Measurements from ENCODE around the gene UVSSA. TPM values are rescaled to one million over a fixed set of nuclear protein-coding genes. Genes with fewer than 3 reads are reported as not detected.
"Not testable (repeated sequence)": the region's sequence is repeated elsewhere in the genome, so short reads cannot be mapped to it uniquely, and the experiment has no call there.

The UVSSA gene
- total RNA-seq, 1 donor from 2014 or later = 32.4 TPM

DNA sequence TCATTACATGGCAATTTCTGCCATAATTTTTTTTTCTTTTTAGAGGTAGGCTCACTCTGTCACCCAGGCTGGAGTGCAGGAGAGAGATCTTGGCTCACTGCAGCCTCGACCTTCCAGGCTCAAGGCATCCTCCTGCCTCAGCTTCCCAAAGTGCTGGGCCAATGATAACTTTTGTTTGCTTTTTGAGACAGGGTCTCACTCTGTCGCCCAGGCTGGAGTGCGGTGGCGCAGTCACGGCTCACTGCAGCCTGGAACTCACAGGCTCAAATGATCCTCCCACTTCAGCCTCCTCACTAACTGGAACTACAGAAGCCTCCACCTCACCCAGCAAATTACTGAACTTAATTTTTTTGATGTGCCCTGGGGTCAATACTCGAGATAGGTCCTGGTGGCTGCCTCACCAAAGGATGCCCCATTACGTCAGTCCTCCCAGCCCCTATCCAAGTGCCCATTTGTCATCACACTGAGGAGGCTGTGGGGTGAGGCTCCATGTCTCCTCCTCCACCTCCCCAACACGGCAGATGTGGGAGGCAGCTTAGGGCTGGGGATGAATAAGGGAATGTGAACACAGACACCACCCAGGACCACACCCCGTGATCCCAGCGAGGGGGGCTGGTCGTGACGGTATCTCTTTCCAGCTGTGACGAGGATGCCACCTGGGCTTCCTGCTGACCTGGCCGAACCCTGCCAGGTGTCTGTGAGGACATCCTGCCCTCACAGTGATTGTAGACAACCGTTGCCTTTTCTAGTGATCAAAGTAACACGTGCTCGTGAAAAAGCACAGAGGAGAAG is 71.7 kb downstream of the UVSSA start:
- H3K4me3 Mint-ChIP-seq = no peak overlapping the region

DNA sequence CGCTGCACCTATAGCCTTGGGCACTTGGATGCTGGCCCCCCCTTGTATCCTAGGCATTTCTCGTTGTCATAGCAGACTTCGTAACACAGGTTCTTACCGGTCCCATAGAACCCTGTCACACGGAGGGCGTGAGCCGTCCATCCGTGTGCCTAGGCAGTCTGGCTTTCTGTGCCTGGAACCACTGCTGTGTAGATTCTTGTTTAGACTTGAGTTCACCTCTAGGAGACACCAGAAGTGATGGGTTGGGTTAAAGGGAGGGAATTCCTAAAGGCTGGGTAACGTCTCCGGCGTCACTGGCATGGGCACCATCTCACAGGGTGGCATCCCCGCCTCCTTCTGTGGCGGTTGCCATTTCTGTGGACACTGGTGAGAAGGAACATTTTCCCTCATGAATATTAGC is 72.7 kb downstream of the UVSSA start:
- no peak overlapping the region for H3K27ac Mint-ChIP-seq
- DNase-seq (ENCODE audit: extremely low spot score, unreplicated experiment) = peak; percentile 40
- H3K36me3 Mint-ChIP-seq = no peaks in the 10 kb centered on the region
- H3K9me3 Mint-ChIP-seq = no peaks in the 10 kb centered on the region
- TF ChIP-seq, protein P1, sequence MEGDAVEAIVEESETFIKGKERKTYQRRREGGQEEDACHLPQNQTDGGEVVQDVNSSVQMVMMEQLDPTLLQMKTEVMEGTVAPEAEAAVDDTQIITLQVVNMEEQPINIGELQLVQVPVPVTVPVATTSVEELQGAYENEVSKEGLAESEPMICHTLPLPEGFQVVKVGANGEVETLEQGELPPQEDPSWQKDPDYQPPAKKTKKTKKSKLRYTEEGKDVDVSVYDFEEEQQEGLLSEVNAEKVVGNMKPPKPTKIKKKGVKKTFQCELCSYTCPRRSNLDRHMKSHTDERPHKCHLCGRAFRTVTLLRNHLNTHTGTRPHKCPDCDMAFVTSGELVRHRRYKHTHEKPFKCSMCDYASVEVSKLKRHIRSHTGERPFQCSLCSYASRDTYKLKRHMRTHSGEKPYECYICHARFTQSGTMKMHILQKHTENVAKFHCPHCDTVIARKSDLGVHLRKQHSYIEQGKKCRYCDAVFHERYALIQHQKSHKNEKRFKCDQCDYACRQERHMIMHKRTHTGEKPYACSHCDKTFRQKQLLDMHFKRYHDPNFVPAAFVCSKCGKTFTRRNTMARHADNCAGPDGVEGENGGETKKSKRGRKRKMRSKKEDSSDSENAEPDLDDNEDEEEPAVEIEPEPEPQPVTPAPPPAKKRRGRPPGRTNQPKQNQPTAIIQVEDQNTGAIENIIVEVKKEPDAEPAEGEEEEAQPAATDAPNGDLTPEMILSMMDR (conservative IDR thresholded peaks at IDR 0.05) = no peak
- no peak overlapping the region for H3K4me3 Mint-ChIP-seq
- H3K4me1 Mint-ChIP-seq (ENCODE audit: unreplicated experiment) = no peaks in the 10 kb centered on the region
- H3K27me3 Mint-ChIP-seq = peaks cover 79% of the 10 kb centered on the region

More for the DNA sequence above, 71.7 kb downstream of the UVSSA start:
- H3K4me1 Mint-ChIP-seq (ENCODE audit: unreplicated experiment) = no peaks in the 10 kb centered on the region
- peaks cover 74% of the 10 kb centered on the region for H3K27me3 Mint-ChIP-seq
- DNase-seq (ENCODE audit: extremely low spot score, unreplicated experiment) = peak; percentile 45
- H3K27ac Mint-ChIP-seq = no peak overlapping the region
- no peaks in the 10 kb centered on the region for H3K36me3 Mint-ChIP-seq
- no peaks in the 10 kb centered on the region for H3K9me3 Mint-ChIP-seq
- TF ChIP-seq, protein P1 (conservative IDR thresholded peaks at IDR 0.05) = no peak

DNA sequence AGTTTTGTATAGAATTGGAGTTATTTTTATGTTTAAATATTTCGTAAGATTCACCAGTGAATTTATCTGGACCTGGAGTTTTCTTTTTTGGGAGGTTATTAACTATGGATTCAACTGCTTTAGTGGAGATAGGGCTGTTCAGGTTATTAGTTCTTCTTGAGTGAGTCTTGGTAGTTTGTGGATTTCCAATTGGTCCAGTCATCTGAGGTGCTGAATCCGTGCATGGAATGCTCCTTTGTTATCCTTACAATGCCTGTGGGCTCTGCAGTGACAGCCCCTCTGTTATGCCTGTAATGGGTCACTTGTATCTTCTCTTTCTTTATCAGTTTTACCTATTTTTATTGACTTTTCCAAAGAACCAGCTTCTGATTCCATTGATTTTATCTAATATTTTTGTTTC is 74.6 kb downstream of the UVSSA start:
- no peaks in the 10 kb centered on the region for H3K4me1 Mint-ChIP-seq (ENCODE audit: unreplicated experiment)
- DNase-seq (ENCODE audit: extremely low spot score, unreplicated experiment) = no peak
- H3K4me3 Mint-ChIP-seq = no peak overlapping the region
- H3K27me3 Mint-ChIP-seq = peaks cover 72% of the 10 kb centered on the region
- TF ChIP-seq, protein P1 (conservative IDR thresholded peaks at IDR 0.05) = no peak
- no peak overlapping the region for H3K27ac Mint-ChIP-seq
- H3K36me3 Mint-ChIP-seq = no peaks in the 10 kb centered on the region
- no peaks in the 10 kb centered on the region for H3K9me3 Mint-ChIP-seq

GRCh38 chr4:1427010-1427409 is 80.0 kb downstream of the UVSSA start:
- no peak overlapping the region for H3K27ac Mint-ChIP-seq

GRCh38 chr4:1443688-1444172 is 96.7 kb downstream of the UVSSA start:
- H3K9me3 Mint-ChIP-seq; H3K4me3 Mint-ChIP-seq; H3K36me3 Mint-ChIP-seq; DNase-seq (ENCODE audit: extremely low spot score, unreplicated experiment); H3K27ac Mint-ChIP-seq; H3K4me1 Mint-ChIP-seq (ENCODE audit: unreplicated experiment): not testable (repeated sequence)
- peaks cover 17% of the 10 kb centered on the region for H3K27me3 Mint-ChIP-seq

More at GRCh38 chr4:1427010-1427409, 80.0 kb downstream of the UVSSA start:
- no peaks in the 10 kb centered on the region for H3K4me1 Mint-ChIP-seq (ENCODE audit: unreplicated experiment)
- no peak for DNase-seq (ENCODE audit: extremely low spot score, unreplicated experiment)
- H3K36me3 Mint-ChIP-seq = no peaks in the 10 kb centered on the region
- no peak overlapping the region for H3K4me3 Mint-ChIP-seq
- peaks cover 38% of the 10 kb centered on the region for H3K27me3 Mint-ChIP-seq
- H3K9me3 Mint-ChIP-seq = no peaks in the 10 kb centered on the region
- TF ChIP-seq, protein P1 (conservative IDR thresholded peaks at IDR 0.05) = no peak

Other genes with a start within 250 kb of the UVSSA start
- gene RNF212, start 233.6 kb upstream of the UVSSA start, total RNA-seq (ENCODE audit: low replicate concordance) = 3.0 and 3.5 TPM in 2 replicates
- 8.8 and 10.4 TPM in 2 replicates for gene SPON2, start 174.6 kb upstream of the UVSSA start, total RNA-seq (ENCODE audit: low replicate concordance)
- gene CTBP1, start 98.1 kb upstream of the UVSSA start, total RNA-seq (ENCODE audit: low replicate concordance) = 147 and 165 TPM in 2 replicates
- 81.5 and 98.7 TPM in 2 replicates for gene MAEA, start 57.3 kb upstream of the UVSSA start, total RNA-seq (ENCODE audit: low replicate concordance)
- not detected in 2 replicates for gene NKX1-1, start 59.2 kb downstream of the UVSSA start, total RNA-seq (ENCODE audit: low replicate concordance)

All from type B pancreatic cell (in vitro differentiated cells).